ENCODE data around the gene ACSF3.

Gene ACSF3

GRCh38 chr16:89093602-89094251 lies at the start of gene ACSF3:
Gene ACSF3, plus strand, starts transcription at chr16:89093852. Its CDS starts 6,830 bp downstream, at chr16:89100682.
- no peak for DNase-seq (ENCODE audit: low read depth)

- DNase-seq (ENCODE audit: low read depth): no peak
These were observed 49.1 kb upstream of the ACSF3 start for GRCh38 chr16:89044418-89045180.

GRCh38 chr16:89045181-89045815 lies 48.4 kb upstream of the ACSF3 start:
- DNase-seq (ENCODE audit: low read depth): no peak

- DNase-seq (ENCODE audit: low read depth): no peak
These were observed 47.8 kb upstream of the ACSF3 start for GRCh38 chr16:89045881-89046280.

GRCh38 chr16:89046491-89046890 lies 47.2 kb upstream of the ACSF3 start:
- no peak for DNase-seq (ENCODE audit: low read depth)

GRCh38 chr16:89047331-89048089 lies 46.1 kb upstream of the ACSF3 start:
- DNase-seq (ENCODE audit: low read depth): no peak

- DNase-seq (ENCODE audit: low read depth): no peak
These were observed 45.4 kb upstream of the ACSF3 start for GRCh38 chr16:89048090-89048725.

- no peak for DNase-seq (ENCODE audit: low read depth)
These were observed 44.7 kb upstream of the ACSF3 start for GRCh38 chr16:89048871-89049422.

- DNase-seq (ENCODE audit: low read depth): no peak
These were observed 44.1 kb upstream of the ACSF3 start for GRCh38 chr16:89049484-89050118.

GRCh38 chr16:89050119-89050867 lies 43.4 kb upstream of the ACSF3 start:
- DNase-seq (ENCODE audit: low read depth): no peak

- DNase-seq (ENCODE audit: low read depth): no peak
These were observed 42.8 kb upstream of the ACSF3 start for GRCh38 chr16:89050868-89051311.

- no peak for DNase-seq (ENCODE audit: low read depth)
These were observed 42.0 kb upstream of the ACSF3 start for GRCh38 chr16:89051521-89052166.

- DNase-seq (ENCODE audit: low read depth): no peak
These were observed 41.3 kb upstream of the ACSF3 start for GRCh38 chr16:89052191-89052889.

- no peak for DNase-seq (ENCODE audit: low read depth)
These were observed 40.5 kb upstream of the ACSF3 start for GRCh38 chr16:89052890-89053724.

GRCh38 chr16:89053725-89054029 lies 40.0 kb upstream of the ACSF3 start:
- no peak for DNase-seq (ENCODE audit: low read depth)

- DNase-seq (ENCODE audit: low read depth): no peak
These were observed 39.4 kb upstream of the ACSF3 start for GRCh38 chr16:89054261-89054661.

- no peak for DNase-seq (ENCODE audit: low read depth)
These were observed 38.9 kb upstream of the ACSF3 start for GRCh38 chr16:89054714-89055113.

- no peak for DNase-seq (ENCODE audit: low read depth)
These were observed 38.3 kb upstream of the ACSF3 start for GRCh38 chr16:89055313-89055712.
